Gastrocnemius medialis (tissue), 4 donors: ENCODE data around the gene BSN.

Source experiments
- CTCF ChIP-seq, 5 experiments: fragments of 450-650 bp in 3 of 5; fragments of 200-600 bp in 2 of 5; sonication (generic) in 2 of 5; IDR thresholded peaks in 4 of 5; conservative IDR thresholded peaks in 1 of 5; 1 replicate in 4 of 5; 2 replicates in 1 of 5; pipeline ENCODE4 v1.5.1; 2016 to 2019; ENCODE audit warnings: antibody characterized with exemption in 5 of 5, mild to moderate bottlenecking in 3 of 5, moderate library complexity in 3 of 5
- POLR2A ChIP-seq, 2 donors: fragments of 450-650 bp; IDR thresholded peaks; one replicate each; pipeline ENCODE4 v1.6.1; 2017; ENCODE audit warnings: antibody characterized with exemption in 2 of 2, mild to moderate bottlenecking in 2 of 2, moderate library complexity in 2 of 2

GRCh38 chr3:49711489-49711888, 157.2 kb downstream of the BSN start:
- TF ChIP-seq CTCF (IDR thresholded peaks at IDR 0.05 in 4 of 5, conservative IDR thresholded peaks at IDR 0.05 in 1 of 5), result no peak
- TF ChIP-seq POLR2A (IDR thresholded peaks at IDR 0.05), result no peak
